ENCODE measurements around the gene BCL2L12. TPM values are rescaled to one million over a fixed set of nuclear protein-coding genes. Genes with fewer than 3 reads are reported as not detected.

Gene BCL2L12
- total RNA-seq, 1 donor from 2014 or later = 11.5 TPM

DNA sequence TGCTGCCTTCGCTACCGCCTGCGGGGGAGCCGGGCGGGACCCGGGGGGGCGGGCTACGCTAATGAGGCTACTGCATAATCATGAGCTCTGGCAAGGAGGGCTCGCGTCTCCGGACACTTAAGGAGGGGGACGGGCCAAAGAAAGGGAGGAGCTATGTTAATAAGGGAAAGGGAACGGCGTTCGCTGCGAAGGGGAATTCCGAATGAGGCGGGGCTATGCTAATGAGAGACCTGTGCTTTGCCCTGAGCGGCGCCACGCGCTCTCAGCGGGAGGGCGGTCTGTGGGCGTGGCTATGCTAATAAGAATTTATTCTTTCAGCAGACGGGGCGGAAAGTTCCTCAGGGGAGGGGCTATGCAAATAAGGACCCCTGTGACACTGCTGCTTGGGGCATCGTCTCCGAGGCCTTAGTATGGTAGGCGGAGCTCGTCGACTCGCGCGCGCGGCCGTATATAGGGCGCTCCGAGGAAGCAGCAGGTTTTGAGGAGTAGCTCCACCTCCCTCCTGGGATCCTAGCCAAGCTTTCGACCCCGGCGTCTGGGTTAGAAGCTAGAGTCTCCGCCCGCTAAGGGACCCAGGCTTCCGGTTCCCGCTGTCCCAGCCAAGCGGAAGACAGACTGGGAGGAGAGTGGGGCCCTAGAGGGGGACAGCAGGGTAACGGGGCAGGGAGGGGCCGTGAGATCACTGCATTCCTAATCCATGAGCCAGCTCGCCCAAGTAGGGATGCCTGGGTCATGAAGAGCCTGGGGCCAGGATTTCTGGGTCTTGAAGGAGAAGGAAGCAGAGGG lies 25.4 kb upstream of the BCL2L12 start, which contains the start of gene RRAS:
Gene RRAS (minus strand): TSS at position 31 of the 786 bp plus-strand sequence. CDS start 45 bp downstream, outside the sequence.
- peak; percentile 69 for ATAC-seq
- peak; percentile 99 for DNase-seq
- intact Hi-C loops (cut with micrococcal nuclease) = no loop called here

DNA sequence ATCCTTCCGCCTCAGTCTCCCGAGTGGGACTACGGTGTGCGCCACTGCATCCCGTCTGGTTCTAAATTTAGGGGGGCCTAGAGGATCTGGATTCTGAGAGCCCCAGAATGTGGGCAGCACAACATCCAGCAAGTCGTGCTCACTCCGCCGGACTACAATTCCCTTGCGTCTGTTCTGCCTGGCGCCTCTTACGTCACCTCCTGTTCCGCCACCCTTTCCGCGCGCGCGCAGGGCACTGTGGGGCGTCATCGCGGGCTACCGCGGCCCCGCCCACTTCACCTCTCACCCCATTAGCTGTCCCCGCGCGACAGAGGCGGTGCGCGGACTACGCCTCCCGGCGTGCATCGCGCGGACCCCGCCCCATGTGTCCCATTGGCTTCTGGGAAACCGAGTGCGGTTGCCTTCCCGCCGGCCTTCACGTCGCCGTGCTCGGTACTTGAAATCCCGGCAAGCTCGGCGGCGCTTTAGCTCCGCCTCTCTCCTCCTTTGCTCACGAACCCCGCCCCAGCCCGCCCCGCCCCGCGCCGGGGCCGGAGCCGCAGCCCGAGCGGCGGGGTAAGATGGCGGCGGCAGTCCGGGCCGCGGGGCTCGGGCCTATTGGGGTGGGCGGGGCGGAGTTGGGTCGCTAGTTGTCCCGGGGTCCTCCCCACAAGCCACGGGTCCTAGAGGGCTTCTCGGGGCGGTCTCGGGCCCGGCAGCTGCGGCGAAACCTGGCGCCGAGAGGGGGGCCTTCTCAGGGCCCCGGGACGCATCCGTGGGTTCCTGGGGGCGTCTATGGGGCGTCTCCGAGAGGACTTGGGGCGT lies 23.8 kb upstream of the BCL2L12 start, which contains the start of gene SCAF1:
Gene SCAF1 (plus strand): TSS at position 522 of the 804 bp plus-strand sequence. CDS start 2,818 bp downstream, outside the sequence.
- ATAC-seq (peak; percentile 77), DNase-seq (peak; percentile 100)
- intact Hi-C loops (cut with micrococcal nuclease) = no loop called here

- DNase-seq (no peak), ATAC-seq (no peak)
- intact Hi-C loops (cut with micrococcal nuclease) = no loop called here
Measured at GRCh38 chr19:49642492-49643035, 23.2 kb upstream of the BCL2L12 start.

DNA sequence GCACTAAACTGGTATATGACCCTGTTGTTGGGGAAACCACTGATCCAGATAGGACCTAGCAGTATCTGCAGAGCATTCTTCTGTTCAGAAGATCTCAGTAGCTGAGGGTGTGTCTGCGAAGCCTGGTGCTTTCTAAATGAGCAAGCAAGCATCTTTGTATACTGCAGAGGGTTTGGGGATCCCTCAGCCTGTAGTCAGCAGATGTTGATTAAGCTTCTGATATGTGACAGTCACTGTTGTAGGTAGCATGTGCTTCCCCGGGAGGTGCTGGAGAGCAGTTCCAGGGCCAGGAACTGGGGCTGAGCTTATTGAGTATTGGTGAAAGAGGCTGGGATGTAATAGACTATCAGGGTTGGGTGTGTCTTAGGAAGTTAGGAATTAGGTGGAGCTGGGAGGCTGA lies 22.3 kb upstream of the BCL2L12 start:
- DNase-seq = no peak
- intact Hi-C loops (cut with micrococcal nuclease) = no loop called here
- no peak for ATAC-seq

DNA sequence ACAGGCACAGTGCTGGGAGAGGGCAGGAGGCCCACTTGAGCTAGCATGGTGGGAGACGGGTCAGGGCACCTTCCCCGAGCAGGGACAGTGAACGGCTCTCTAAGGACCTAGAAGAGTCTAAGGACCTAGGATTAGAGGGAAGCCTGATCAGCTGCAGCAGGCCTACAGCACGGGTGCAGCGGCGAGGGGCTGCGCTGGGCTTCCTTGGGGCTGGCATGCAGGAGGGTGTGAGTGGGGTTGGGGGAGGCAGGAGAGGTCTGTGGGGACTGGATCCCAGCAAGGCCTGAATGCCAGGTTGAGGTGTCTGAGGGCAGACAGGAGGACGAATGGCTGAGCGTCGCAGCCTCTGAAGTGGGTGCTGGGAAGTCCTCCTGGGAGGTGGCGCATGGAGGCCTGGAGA lies 20.1 kb upstream of the BCL2L12 start:
- ATAC-seq (no peak), DNase-seq (no peak)
- intact Hi-C loops (cut with micrococcal nuclease) = no loop called here

DNA sequence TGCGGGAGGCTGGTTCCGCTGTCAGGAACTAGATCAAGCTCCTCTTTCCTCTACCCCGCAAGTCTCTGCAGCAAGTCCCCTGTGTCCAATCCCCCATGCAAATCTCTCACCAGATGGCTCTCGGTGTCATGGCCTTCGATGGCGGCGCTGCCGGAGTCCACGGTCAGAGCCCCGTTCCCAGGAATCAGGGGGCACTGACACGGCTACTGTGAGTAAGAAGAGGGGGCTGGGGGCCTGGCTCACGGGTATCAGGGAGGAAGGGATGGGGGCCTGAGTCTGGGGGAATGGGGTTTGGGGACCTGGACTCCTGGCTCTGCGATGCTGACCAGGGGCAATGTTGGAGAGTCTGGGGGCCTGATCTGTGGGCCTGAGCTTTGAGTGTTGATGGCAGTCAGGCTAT lies 19.7 kb upstream of the BCL2L12 start:
- intact Hi-C loops (cut with micrococcal nuclease) = no loop called here
- ATAC-seq = no peak
- no peak for DNase-seq

DNA sequence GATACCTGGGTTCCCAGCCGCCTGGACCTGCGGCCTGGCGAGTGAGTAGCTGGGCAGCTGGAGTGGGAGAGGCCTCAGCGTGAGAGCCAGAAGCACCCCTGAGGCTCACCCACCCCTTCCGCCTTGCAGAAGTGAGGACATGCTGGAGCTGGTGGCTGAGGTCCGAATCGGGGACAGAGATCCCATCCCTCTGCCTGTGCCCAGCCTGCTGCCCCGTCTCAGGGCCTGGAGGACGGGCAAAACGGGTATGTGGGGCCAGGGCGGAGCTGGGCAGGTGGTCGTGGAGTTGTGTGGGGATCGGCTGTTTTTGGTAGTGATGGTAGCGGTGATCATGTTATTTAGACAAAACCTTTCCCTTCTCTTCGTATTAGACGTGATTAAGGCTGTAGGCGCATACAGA lies 19.1 kb upstream of the BCL2L12 start:
- DNase-seq = no peak
- no peak for ATAC-seq
- intact Hi-C loops (cut with micrococcal nuclease) = no loop called here

DNA sequence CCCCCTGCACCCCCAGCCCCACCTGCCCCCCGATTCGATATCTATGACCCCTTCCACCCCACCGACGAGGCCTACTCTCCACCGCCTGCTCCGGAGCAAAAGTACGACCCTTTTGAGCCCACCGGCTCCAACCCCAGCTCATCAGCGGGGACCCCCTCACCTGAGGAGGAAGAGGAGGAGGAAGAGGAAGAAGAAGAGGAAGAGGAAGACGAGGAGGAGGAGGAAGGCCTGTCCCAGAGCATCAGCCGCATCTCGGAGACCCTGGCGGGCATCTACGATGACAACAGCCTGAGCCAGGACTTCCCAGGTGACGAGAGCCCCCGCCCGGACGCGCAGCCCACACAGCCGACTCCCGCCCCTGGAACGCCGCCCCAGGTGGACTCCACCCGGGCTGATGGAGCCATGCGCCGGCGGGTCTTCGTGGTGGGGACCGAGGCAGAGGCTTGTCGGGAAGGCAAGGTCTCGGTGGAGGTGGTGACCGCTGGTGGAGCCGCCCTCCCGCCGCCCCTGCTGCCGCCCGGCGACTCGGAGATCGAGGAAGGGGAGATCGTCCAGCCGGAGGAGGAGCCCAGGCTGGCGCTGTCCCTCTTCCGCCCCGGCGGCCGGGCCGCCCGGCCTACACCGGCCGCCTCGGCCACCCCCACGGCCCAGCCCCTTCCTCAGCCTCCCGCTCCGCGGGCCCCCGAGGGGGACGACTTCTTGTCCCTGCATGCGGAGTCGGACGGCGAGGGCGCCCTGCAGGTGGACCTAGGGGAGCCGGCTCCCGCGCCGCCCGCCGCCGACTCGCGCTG lies 14.5 kb upstream of the BCL2L12 start:
- ATAC-seq (no peak), DNase-seq (no peak)
- intact Hi-C loops (cut with micrococcal nuclease) = no loop called here

- ATAC-seq (no peak), DNase-seq (no peak)
- intact Hi-C loops (cut with micrococcal nuclease) = no loop called here
Measured at GRCh38 chr19:49651820-49652550, 13.7 kb upstream of the BCL2L12 start.

DNA sequence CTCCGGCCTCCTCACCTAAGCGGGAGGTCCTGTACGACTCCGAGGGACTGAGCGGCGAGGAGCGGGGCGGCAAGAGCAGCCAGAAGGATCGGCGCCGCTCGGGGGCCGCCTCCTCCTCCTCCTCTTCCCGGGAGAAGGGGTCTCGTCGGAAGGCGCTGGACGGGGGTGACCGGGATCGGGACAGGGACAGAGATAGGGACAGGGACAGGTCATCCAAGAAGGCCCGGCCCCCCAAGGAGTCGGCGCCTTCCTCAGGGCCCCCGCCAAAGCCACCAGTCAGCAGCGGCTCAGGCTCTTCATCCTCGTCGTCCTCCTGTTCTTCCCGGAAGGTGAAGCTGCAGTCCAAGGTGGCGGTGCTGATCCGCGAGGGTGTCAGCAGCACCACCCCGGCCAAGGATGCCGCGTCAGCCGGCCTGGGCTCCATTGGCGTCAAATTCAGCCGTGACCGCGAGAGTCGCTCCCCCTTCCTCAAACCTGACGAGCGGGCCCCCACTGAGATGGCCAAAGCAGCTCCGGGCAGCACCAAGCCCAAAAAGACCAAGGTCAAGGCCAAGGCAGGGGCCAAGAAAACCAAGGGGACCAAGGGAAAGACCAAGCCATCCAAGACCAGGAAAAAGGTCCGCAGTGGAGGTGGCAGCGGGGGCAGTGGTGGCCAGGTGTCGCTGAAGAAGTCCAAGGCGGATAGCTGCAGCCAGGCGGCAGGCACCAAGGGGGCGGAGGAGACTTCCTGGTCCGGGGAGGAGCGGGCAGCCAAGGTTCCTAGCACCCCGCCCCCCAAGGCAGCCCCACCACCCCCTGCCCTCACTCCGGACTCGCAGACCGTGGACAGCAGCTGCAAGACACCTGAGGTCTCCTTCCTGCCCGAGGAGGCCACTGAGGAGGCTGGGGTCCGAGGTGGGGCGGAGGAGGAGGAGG lies 12.9 kb upstream of the BCL2L12 start:
- no peak for ATAC-seq
- no peak for DNase-seq
- intact Hi-C loops (cut with micrococcal nuclease) = no loop called here

GRCh38 chr19:49653466-49653806 lies 12.3 kb upstream of the BCL2L12 start:
- no peak for ATAC-seq
- intact Hi-C loops (cut with micrococcal nuclease) = no loop called here
- no peak for DNase-seq

DNA sequence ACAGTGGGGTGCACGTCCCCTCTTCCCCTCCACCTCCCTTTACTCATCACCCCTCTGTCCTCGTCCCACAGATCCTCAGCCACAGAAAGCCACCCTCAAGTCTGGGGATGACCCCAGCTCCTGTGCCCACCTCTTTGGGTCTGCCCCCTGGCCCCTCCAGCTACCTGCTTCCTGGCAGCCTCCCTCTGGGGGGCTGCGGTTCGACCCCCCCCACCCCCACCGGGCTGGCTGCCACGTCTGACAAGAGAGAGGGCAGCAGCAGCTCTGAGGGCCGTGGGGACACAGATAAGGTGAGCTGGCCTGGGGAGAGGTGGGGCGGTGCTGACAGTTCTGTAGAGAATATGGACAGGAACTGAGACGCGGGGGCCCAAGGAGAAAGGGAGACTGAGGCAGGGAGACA lies 11.2 kb upstream of the BCL2L12 start:
- no peak for ATAC-seq
- DNase-seq = no peak
- intact Hi-C loops (cut with micrococcal nuclease) = no loop called here

GRCh38 chr19:49655570-49656455 lies 9.9 kb upstream of the BCL2L12 start:
- ATAC-seq (no peak), DNase-seq (no peak)
- intact Hi-C loops (cut with micrococcal nuclease) = no loop called here

DNA sequence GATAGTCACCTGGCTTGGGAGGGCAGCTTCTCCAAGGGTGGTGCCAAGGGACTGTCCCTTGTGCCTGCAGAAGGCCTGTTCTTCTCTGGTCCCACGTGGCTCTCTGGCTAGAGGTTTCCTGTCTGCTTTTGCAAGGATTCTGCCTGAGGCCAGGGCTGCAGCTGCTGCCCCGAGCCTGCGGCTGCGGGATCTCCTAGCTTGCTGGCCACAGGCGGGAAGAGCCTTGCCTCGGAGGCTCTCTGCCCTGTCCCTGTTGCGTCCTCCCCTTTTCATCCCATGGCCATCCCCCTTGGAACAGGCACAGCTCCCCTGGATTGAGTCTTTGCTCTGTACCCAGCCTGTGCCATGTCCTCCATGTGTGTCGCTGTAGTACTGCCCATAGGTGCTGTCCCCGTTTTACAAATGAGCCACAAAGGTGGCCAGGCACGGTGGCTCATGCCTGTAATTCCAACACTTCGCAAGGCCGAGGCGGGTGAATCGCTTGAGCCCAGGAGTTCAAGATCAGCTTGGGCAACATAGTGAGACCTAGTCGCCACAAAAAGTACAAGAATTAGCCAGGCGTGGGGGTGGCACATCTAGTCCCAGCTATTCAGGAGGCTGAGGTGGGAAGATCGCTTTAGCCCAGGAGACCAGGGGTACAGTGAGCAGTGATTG lies 9.2 kb upstream of the BCL2L12 start:
- intact Hi-C loops (cut with micrococcal nuclease) = no loop called here
- ATAC-seq = no peak
- no peak for DNase-seq

- intact Hi-C loops (cut with micrococcal nuclease) = no loop called here
- no peak for ATAC-seq
- no peak for DNase-seq
Measured at GRCh38 chr19:49657493-49658138, 8.1 kb upstream of the BCL2L12 start.

DNA sequence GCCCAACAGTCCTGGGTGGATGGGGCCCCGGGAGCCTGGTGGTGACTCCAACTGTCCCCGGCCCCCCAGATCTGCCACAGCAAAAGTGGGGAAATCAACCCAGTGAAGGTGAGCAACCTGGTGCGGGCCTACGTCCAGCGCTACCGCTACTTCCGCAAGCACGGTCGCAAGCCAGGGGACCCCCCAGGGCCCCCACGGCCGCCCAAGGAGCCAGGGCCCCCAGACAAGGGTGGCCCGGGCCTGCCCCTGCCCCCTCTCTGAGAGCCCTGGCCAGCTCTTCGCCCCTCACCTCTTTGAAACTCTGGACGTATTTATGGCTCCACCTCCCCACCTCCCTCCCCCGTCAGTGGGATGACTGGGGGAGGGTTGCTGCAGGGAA lies 7.6 kb upstream of the BCL2L12 start:
- no peak for ATAC-seq
- intact Hi-C loops (cut with micrococcal nuclease) = no loop called here
- DNase-seq = no peak

Data from left ventricle myocardium superior (tissue), 1 donor.